ENCODE measurements around the gene RNF123. TPM values are rescaled to one million over a fixed set of nuclear protein-coding genes. Genes with fewer than 3 reads are reported as not detected.

Gene RNF123
- polyA plus RNA-seq (ENCODE audit: insufficient read length) = 42.5 TPM

- DNase-seq (ENCODE audit: low read depth) = peak; percentile 78
Measured at GRCh38 chr3:49689046-49689907, at the start of gene RNF123, which contains the start of gene MST1. TSS of gene RNF123 (plus strand) at chr3:49689557. CDS start at chr3:49691166, 1,609 bp downstream. TSS of gene MST1 (minus strand) at chr3:49689474. CDS start at chr3:49688691, 783 bp downstream.

- no peak for DNase-seq (ENCODE audit: low read depth)
Measured at GRCh38 chr3:49641292-49641691, 48.1 kb upstream of the RNF123 start.

DNA sequence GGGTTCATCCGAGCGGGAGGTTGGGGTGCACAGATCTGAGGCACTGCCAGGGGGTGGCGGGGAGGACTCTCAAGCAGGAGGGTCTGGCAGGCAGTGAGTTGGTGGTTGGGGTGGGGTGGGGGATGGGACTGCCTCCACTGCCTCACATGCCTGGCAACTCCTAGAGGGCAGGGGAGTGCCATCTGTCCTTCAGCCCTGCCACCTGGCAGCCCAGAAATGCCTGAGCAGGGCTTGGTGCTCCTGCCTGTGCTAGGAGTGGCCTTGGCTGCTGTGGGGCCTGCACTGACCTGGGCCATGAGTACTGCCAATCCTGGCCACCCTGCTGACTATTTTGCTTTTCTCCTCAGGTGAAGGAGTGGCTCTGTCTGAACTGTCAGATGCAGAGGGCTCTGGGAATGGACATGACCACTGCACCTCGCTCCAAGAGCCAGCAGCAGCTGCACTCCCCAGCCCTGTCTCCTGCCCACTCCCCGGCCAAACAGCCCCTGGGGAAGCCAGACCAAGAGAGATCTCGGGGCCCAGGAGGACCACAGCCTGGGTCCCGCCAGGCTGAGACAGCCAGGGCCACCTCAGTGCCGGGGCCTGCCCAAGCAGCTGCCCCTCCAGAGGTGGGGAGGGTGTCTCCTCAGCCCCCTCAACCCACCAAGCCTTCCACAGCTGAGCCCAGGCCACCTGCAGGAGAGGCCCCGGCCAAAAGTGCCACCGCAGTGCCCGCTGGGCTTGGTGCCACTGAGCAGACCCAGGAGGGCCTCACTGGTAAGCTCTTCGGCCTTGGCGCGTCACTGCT, 47.2 kb upstream of the RNF123 start:
- DNase-seq (ENCODE audit: low read depth) = no peak

- no peak for DNase-seq (ENCODE audit: low read depth)
Measured at GRCh38 chr3:49642708-49643145, 46.6 kb upstream of the RNF123 start.

GRCh38 chr3:49644684-49645083, 44.7 kb upstream of the RNF123 start:
- DNase-seq (ENCODE audit: low read depth) = no peak

DNA sequence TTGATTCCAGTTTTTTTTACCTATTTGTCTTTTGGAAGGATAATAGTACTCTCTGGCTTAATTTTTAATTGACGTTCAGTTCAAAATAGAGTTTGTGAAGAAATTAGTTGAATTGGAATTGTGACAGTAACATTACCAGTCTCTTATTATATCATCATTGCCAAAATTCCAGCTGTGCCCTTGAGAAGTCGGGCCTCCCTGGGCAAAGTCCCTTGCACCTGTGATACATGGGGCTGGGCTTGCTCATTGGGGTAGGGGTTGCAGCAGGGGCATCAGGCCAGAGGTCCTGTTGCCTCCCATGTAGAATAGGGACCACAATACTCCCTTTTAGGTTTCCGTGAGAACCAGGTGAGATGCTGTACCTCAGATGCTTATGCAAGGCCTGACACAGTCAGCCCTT, 43.1 kb upstream of the RNF123 start:
- no peak for DNase-seq (ENCODE audit: low read depth)

- DNase-seq (ENCODE audit: low read depth) = no peak
Measured at GRCh38 chr3:49647741-49648140, 41.6 kb upstream of the RNF123 start.

- no peak for DNase-seq (ENCODE audit: low read depth)
Measured at GRCh38 chr3:49648354-49649019, 40.9 kb upstream of the RNF123 start.

- DNase-seq (ENCODE audit: low read depth) = no peak
Measured at GRCh38 chr3:49649576-49649975, 39.8 kb upstream of the RNF123 start.

- DNase-seq (ENCODE audit: low read depth) = no peak
Measured at GRCh38 chr3:49650177-49650576, 39.2 kb upstream of the RNF123 start.

- DNase-seq (ENCODE audit: low read depth) = no peak
Measured at GRCh38 chr3:49650637-49651036, 38.7 kb upstream of the RNF123 start.

DNA sequence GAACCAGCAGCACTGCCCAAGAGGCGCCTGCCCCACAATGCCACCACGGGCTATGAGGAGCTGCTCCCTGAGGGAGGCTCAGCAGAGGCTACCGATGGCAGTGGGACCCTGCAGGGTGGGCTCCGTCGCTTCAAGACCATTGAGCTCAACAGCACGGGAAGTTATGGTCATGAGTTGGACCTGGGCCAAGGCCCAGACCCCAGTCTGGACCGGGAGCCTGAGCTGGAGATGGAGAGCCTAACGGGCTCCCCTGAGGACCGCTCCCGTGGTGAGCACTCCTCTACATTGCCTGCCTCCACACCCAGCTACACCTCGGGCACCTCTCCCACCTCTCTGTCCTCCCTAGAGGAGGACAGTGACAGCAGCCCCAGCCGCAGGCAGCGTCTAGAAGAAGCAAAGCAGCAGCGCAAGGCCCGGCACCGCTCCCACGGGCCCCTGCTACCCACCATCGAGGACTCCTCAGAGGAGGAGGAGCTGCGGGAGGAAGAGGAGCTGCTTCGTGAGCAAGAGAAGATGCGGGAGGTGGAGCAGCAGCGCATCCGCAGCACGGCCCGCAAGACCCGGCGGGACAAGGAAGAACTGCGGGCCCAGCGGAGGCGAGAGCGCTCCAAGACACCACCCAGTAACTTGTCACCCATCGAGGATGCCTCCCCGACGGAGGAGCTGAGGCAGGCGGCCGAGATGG, 37.0 kb upstream of the RNF123 start:
- DNase-seq (ENCODE audit: low read depth) = no peak

GRCh38 chr3:49652903-49653415, 36.4 kb upstream of the RNF123 start:
- no peak for DNase-seq (ENCODE audit: low read depth)

GRCh38 chr3:49653621-49654020, 35.7 kb upstream of the RNF123 start:
- no peak for DNase-seq (ENCODE audit: low read depth)

GRCh38 chr3:49654176-49654825, 35.1 kb upstream of the RNF123 start:
- DNase-seq (ENCODE audit: low read depth) = no peak

- no peak for DNase-seq (ENCODE audit: low read depth)
Measured at GRCh38 chr3:49654955-49655556, 34.3 kb upstream of the RNF123 start.

DNA sequence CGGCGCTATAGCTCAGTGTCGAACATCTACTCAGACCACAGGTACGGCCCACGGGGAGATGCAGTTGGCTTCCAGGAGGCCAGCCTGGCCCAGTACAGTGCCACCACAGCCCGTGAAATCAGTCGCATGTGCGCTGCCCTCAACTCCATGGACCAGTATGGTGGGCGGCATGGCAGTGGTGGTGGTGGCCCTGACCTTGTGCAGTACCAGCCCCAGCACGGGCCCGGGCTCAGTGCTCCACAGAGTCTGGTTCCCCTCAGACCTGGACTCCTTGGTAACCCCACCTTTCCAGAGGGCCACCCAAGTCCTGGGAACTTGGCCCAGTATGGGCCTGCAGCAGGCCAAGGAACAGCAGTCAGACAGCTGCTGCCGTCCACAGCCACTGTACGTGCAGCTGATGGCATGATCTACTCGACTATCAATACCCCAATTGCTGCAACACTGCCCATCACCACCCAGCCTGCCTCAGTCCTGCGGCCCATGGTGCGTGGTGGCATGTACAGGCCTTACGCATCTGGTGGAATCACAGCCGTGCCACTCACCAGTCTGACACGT, 33.5 kb upstream of the RNF123 start:
- DNase-seq (ENCODE audit: low read depth) = no peak

- no peak for DNase-seq (ENCODE audit: low read depth)
Measured at GRCh38 chr3:49656541-49657112, 32.7 kb upstream of the RNF123 start.

DNA sequence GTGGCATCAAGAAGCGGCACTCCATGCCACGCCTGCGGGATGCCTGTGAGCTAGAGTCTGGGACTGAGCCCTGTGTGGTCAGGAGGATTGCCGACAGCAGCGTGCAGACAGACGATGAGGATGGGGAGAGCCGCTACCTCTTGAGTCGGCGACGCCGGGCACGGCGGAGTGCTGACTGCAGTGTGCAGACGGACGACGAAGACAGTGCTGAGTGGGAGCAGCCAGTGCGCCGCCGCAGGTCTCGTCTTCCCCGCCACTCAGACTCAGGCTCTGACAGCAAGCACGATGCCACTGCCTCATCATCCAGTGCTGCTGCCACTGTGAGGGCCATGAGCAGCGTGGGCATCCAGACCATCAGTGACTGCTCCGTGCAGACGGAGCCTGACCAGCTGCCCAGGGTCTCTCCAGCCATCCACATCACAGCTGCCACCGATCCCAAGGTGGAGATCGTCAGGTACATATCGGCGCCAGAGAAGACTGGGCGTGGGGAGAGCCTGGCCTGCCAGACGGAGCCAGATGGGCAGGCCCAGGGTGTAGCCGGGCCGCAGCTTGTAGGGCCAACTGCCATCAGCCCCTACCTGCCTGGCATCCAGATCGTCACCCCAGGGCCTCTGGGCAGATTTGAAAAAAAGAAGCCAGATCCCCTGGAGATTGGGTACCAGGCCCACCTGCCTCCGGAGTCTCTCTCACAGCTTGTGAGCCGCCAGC, 32.0 kb upstream of the RNF123 start:
- no peak for DNase-seq (ENCODE audit: low read depth)

All from forelimb muscle (tissue), 1 donor.